Naive thymus-derived CD8-positive, alpha-beta T cell (primary cell): ENCODE measurements around the gene CADPS2. TPM values are rescaled to one million over a fixed set of nuclear protein-coding genes. Genes with fewer than 3 reads are reported as not detected.
"Not testable (repeated sequence)": the region's sequence is repeated elsewhere in the genome, so short reads cannot be mapped to it uniquely, and the experiment has no call there.

Experiments
- ATAC-seq, 2 donors: fragments of 150-1000 bp; cut with Tn5 transposase in 1 of 2; sonication (Bioruptor Pico), chemical (Tn5 transposase) in 1 of 2; 1 replicate in 1 of 2; 2 replicates in 1 of 2; pipeline ENCODE4 v1.10.0; 2021; ENCODE audit warnings: mild to moderate bottlenecking in 2 of 2, moderate library complexity in 2 of 2
- POLR2A ChIA-PET: fragments of 350-600 bp; sonication (Branson Sonifier 250); formaldehyde crosslinking; loops from one replicate; lab custom pipeline; 2021; ENCODE audit warnings: antibody characterized with exemption; lab: Charles Lee
- DNase-seq, 10 donors: peaks; one replicate each; pipeline versions ENCODE4 v3.0.0 to v3.0.0-alpha.2; 2020 to 2022
- H3K27ac Mint-ChIP-seq, 10 donors: one replicate each; pipeline ENCODE4 v1.8.0; 2020 to 2022; ENCODE audit warnings: mild to moderate bottlenecking in 10 of 10, mixed read lengths in 10 of 10, moderate library complexity in 4 of 10, inconsistent platforms in 1 of 10
- H3K27me3 Mint-ChIP-seq, 5 donors: one replicate each; pipeline ENCODE4 v1.8.0; 2021 to 2022; ENCODE audit warnings: mixed read lengths in 5 of 5
- H3K36me3 Mint-ChIP-seq, 3 donors: one replicate each; pipeline ENCODE4 v1.8.0; 2020 to 2022; ENCODE audit warnings: mixed read lengths in 3 of 3, mild to moderate bottlenecking in 2 of 3, inconsistent platforms in 1 of 3
- H3K4me1 Mint-ChIP-seq, 4 donors: one replicate each; pipeline ENCODE4 v1.8.0; 2021 to 2022; ENCODE audit warnings: mixed read lengths in 4 of 4
- H3K4me3 Mint-ChIP-seq, 10 donors: one replicate each; pipeline ENCODE4 v1.8.0; 2020 to 2022; ENCODE audit warnings: mild to moderate bottlenecking in 10 of 10, mixed read lengths in 10 of 10, moderate library complexity in 6 of 10, inconsistent platforms in 1 of 10
- H3K9me3 Mint-ChIP-seq, 9 donors: one replicate each; pipeline ENCODE4 v1.8.0; 2020 to 2022; ENCODE audit warnings: mixed read lengths in 9 of 9, mild to moderate bottlenecking in 3 of 9, inconsistent platforms in 1 of 9, moderate library complexity in 1 of 9
- polyA plus RNA-seq, 3 donors: library from polyadenylated mRNA; unstranded; fragments of 300-500 nt; fragmentation: Illumina TruSeq; gene quantifications; one replicate each; pipeline ENCODE4 v1.2.3, GENCODE V29; 2021
- total RNA-seq, 8 experiments: library from RNA in 2 of 8; stranded (reverse) in 2 of 8; gene quantifications; one replicate each; pipeline ENCODE4 v1.2.3 and lab custom pipeline; 2021 to 2026

CADPS2 gene
- total and polyA plus RNA-seq, 5 experiments from 2014 or later = not detected

- DNase-seq (no peak), ATAC-seq (no peak)
- Mint-ChIP-seq H3K9me3 (peaks cover 0 to 16% (median 4%) of the 10 kb centered on the region in 9 donors), H3K4me1 (peaks cover 0 to 4% (median 0%) of the 10 kb centered on the region in 4 donors), H3K4me3 (no peak overlapping the region), H3K27ac (no peak overlapping the region), H3K27me3 (peaks cover 32 to 72% (median 52%) of the 10 kb centered on the region in 5 donors), H3K36me3 (peaks cover 0 to 11% (median 3%) of the 10 kb centered on the region in 3 donors)
- POLR2A ChIA-PET = no interaction called here
Observed at GRCh38 chr7:122298618-122299017, 587.6 kb downstream of the CADPS2 start.

GRCh38 chr7:122298131-122298530 is 588.1 kb downstream of the CADPS2 start:
- no peak overlapping the region for H3K27ac Mint-ChIP-seq
- no peak overlapping the region for H3K4me3 Mint-ChIP-seq
- ATAC-seq (no peak), DNase-seq (no peak)
- POLR2A ChIA-PET = no interaction called here
- H3K27me3 Mint-ChIP-seq = peaks cover 29 to 68% (median 48%) of the 10 kb centered on the region in 5 donors
- H3K4me1 Mint-ChIP-seq = peaks cover 0 to 3% (median 0%) of the 10 kb centered on the region in 4 donors
- H3K9me3 Mint-ChIP-seq = peaks cover 0 to 16% (median 4%) of the 10 kb centered on the region in 9 donors
- peaks cover 0 to 11% (median 1%) of the 10 kb centered on the region in 3 donors for H3K36me3 Mint-ChIP-seq

GRCh38 chr7:122291189-122291588 is 595.1 kb downstream of the CADPS2 start:
- peaks cover 0 to 4% (median 0%) of the 10 kb centered on the region in 3 donors for H3K36me3 Mint-ChIP-seq
- ATAC-seq = no peak
- peaks cover 0 to 35% (median 12%) of the 10 kb centered on the region in 9 donors for H3K9me3 Mint-ChIP-seq
- peaks cover 3 to 17% (median 5%) of the 10 kb centered on the region in 5 donors for H3K27me3 Mint-ChIP-seq
- POLR2A ChIA-PET = no interaction called here
- DNase-seq = no peak
- H3K27ac Mint-ChIP-seq = peak overlapping the region in 1 of 10 donors; percentile 25
- no peak overlapping the region for H3K4me3 Mint-ChIP-seq
- no peaks in the 10 kb centered on the region for H3K4me1 Mint-ChIP-seq

DNA sequence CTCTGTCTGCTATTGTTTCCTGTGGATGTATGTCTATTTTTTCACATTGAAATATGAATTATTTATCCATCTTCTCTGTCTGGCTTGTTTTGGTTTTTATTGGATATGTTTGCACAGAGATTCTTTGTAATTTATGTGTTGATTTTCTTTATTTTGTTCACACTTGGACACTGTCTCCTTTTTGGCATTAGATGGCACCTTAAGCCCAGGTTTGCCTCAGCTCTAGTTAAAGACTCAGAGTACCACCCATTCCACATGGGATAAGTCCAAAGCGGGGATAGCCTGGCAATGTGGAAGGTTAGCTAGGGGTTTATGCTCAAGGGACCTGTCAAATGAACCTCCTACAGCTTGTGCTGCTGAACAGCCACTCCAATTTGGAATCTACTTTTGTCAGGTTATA is 595.8 kb downstream of the CADPS2 start:
- Mint-ChIP-seq H3K4me1 (no peaks in the 10 kb centered on the region), H3K27ac (no peak overlapping the region), H3K4me3 (no peak overlapping the region), H3K27me3 (peaks cover 0 to 15% (median 3%) of the 10 kb centered on the region in 5 donors), H3K9me3 (peaks cover 0 to 35% (median 13%) of the 10 kb centered on the region in 9 donors), H3K36me3 (peaks cover 0 to 4% (median 0%) of the 10 kb centered on the region in 3 donors)
- ATAC-seq (no peak), DNase-seq (no peak)
- POLR2A ChIA-PET = no interaction called here

DNA sequence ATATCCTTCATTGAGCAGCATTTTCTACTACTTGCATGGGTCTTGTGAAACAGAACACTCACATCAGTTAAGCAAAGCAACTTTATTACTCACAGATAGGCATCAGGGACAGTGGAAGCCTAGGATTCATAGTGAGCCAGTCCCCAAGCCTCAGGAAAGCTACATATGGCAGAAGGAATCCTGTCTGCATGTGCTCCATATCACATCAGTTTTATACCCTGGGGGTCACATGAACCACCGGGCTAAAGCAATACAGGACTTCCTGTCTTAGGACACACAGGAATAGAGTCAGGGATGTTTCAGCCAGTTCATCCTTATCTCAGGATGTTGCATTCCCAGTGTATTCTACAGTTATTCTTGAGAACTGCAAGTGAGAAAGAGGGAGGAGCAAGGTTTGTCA is 596.8 kb downstream of the CADPS2 start:
- ATAC-seq (no peak), DNase-seq (no peak)
- POLR2A ChIA-PET = no interaction called here
- Mint-ChIP-seq H3K36me3 (peaks cover 0 to 4% (median 0%) of the 10 kb centered on the region in 3 donors), H3K4me1 (no peaks in the 10 kb centered on the region), H3K9me3 (peaks cover 0 to 35% (median 14%) of the 10 kb centered on the region in 9 donors), H3K27me3 (peaks cover 0 to 9% (median 1%) of the 10 kb centered on the region in 5 donors), H3K27ac (no peak overlapping the region), H3K4me3 (no peak overlapping the region)

DNA sequence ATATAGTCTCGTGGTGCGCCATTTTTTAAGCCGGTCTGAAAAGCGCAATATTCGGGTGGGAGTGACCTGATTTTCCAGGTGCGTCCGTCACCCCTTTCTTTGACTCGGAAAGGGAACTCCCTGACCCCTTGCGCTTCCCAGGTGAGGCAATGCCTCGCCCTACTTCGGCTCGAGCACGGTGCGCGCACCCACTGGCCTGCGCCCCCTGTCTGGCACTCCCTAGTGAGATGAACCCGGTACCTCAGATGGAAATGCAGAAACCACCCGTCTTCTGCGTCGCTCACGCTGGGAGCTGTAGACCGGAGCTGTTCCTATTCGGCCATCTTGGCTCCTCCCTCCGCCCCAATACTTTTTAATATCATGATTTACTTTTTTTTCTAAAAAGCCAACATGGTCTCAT is 601.7 kb downstream of the CADPS2 start:
- DNase-seq, ATAC-seq, H3K4me3 Mint-ChIP-seq, H3K4me1 Mint-ChIP-seq, H3K36me3 Mint-ChIP-seq, POLR2A ChIA-PET, H3K27ac Mint-ChIP-seq, H3K27me3 Mint-ChIP-seq: not testable (repeated sequence)
- H3K9me3 Mint-ChIP-seq = peaks cover 0 to 29% (median 8%) of the 10 kb centered on the region in 9 donors

- Mint-ChIP-seq H3K36me3 (no peaks in the 10 kb centered on the region), H3K27ac (no peak overlapping the region), H3K27me3 (peaks cover 0 to 3% (median 0%) of the 10 kb centered on the region in 5 donors), H3K9me3 (peaks cover 0 to 23% (median 2%) of the 10 kb centered on the region in 9 donors), H3K4me3 (no peak overlapping the region), H3K4me1 (no peaks in the 10 kb centered on the region)
- ATAC-seq (no peak), DNase-seq (no peak)
- POLR2A ChIA-PET = no interaction called here
Observed at GRCh38 chr7:122273117-122273516, 613.1 kb downstream of the CADPS2 start.

GRCh38 chr7:122269241-122269640 is 617.0 kb downstream of the CADPS2 start:
- H3K36me3 Mint-ChIP-seq = no peaks in the 10 kb centered on the region
- H3K27ac Mint-ChIP-seq = no peak overlapping the region
- peaks cover 0 to 19% (median 0%) of the 10 kb centered on the region in 9 donors for H3K9me3 Mint-ChIP-seq
- POLR2A ChIA-PET = no interaction called here
- no peak for ATAC-seq
- H3K4me1 Mint-ChIP-seq = no peaks in the 10 kb centered on the region
- peaks cover 0 to 4% (median 0%) of the 10 kb centered on the region in 5 donors for H3K27me3 Mint-ChIP-seq
- no peak overlapping the region for H3K4me3 Mint-ChIP-seq
- no peak for DNase-seq

Other genes starting within 250 kb of the CADPS2 start
- gene RNF133, start 187.3 kb downstream of the CADPS2 start, total RNA-seq = not detected
- gene RNF133, start 187.3 kb downstream of the CADPS2 start, polyA plus RNA-seq = not detected
- gene RNF148, start 183.5 kb downstream of the CADPS2 start, total RNA-seq = not detected
- not detected for gene RNF148, start 183.5 kb downstream of the CADPS2 start, polyA plus RNA-seq
- not detected for gene TAS2R16, start 109.2 kb upstream of the CADPS2 start, total RNA-seq
- gene TAS2R16, start 109.2 kb upstream of the CADPS2 start, polyA plus RNA-seq = not detected